H9 (cell line): Measurements from ENCODE around the gene PCDHB8. TPM values are rescaled to one million over a fixed set of nuclear protein-coding genes. Genes with fewer than 3 reads are reported as not detected.
"Not testable (repeated sequence)": the region's sequence is repeated elsewhere in the genome, so short reads cannot be mapped to it uniquely, and the experiment has no call there.

Experiments
- DNase-seq: peaks from one replicate; pipeline ENCODE4 v3.0.0-alpha.2; 2017
- H2AFZ ChIP-seq: one replicate; pipeline ENCODE4 v1.6.1; 2013; ENCODE audit warnings: mild to moderate bottlenecking, low read length, control low read depth, moderate library complexity
- H2AK5ac ChIP-seq: 2 replicates; pipeline ENCODE4 v1.6.1; 2013; ENCODE audit warnings: low read length, control low read depth, mixed read lengths; ENCODE audit not compliant: insufficient read length
- H2BK120ac ChIP-seq: one replicate; pipeline ENCODE4 v1.6.1; 2013; ENCODE audit warnings: low read depth, mild to moderate bottlenecking, low read length, control low read depth, inconsistent platforms; ENCODE audit not compliant: poor library complexity, severe bottlenecking
- H2BK12ac ChIP-seq: 2 replicates; pipeline ENCODE4 v1.6.1; 2013; ENCODE audit warnings: low read length, control low read depth, mixed read lengths, low read depth; ENCODE audit not compliant: insufficient read length
- H2BK15ac ChIP-seq: 2 replicates; pipeline ENCODE4 v1.6.1; 2013; ENCODE audit warnings: low read depth, low read length, control low read depth
- H2BK20ac ChIP-seq: one replicate; pipeline ENCODE4 v1.6.1; 2013; ENCODE audit warnings: low read depth, mild to moderate bottlenecking, low read length, control low read depth, inconsistent platforms; ENCODE audit not compliant: poor library complexity, severe bottlenecking
- H2BK5ac ChIP-seq: 2 replicates; pipeline ENCODE4 v1.6.1; 2013; ENCODE audit warnings: low read length, control low read depth, mixed read lengths; ENCODE audit not compliant: insufficient read length
- H3K14ac ChIP-seq: 2 replicates; pipeline ENCODE4 v1.6.1; 2013; ENCODE audit warnings: low read length, control low read depth; ENCODE audit not compliant: insufficient read depth
- H3K18ac ChIP-seq: 2 replicates; pipeline ENCODE4 v1.6.1; 2013; ENCODE audit warnings: low read depth, mild to moderate bottlenecking, mixed read lengths, low read length, control low read depth; ENCODE audit not compliant: insufficient read length
- H3K23ac ChIP-seq: 2 replicates; pipeline ENCODE4 v1.6.1; 2013; ENCODE audit warnings: low read length, control low read depth, mixed read lengths, low read depth; ENCODE audit not compliant: insufficient read length
- H3K23me2 ChIP-seq: 2 replicates; pipeline ENCODE4 v1.6.1; 2013; ENCODE audit warnings: low read depth, mild to moderate bottlenecking, mixed read lengths, low read length, control low read depth; ENCODE audit not compliant: insufficient read length, poor library complexity, severe bottlenecking
- H3K27ac ChIP-seq: 2 replicates; pipeline ENCODE4 v1.5.1; 2013; ENCODE audit warnings: low read length, control low read depth, mixed read lengths, low read depth; ENCODE audit not compliant: insufficient read length
- H3K27me3 ChIP-seq: 2 replicates; pipeline ENCODE4 v1.6.1; 2013; ENCODE audit warnings: low read length, control low read depth, inconsistent platforms; ENCODE audit not compliant: insufficient read depth
- H3K4ac ChIP-seq: 2 replicates; pipeline ENCODE4 v1.6.1; 2013; ENCODE audit warnings: low read depth, mild to moderate bottlenecking, control low read depth, inconsistent platforms, low read length, moderate library complexity
- H3K4me1 ChIP-seq: 2 replicates; pipeline ENCODE4 v1.6.1; 2013; ENCODE audit warnings: low read length, control low read depth, inconsistent platforms; ENCODE audit not compliant: insufficient read depth
- H3K4me2 ChIP-seq: 2 replicates; pipeline ENCODE4 v1.6.1; 2013; ENCODE audit warnings: low read length, control low read depth, mixed read lengths; ENCODE audit not compliant: insufficient read length, insufficient read depth
- H3K56ac ChIP-seq: 2 replicates; pipeline ENCODE4 v1.6.1; 2013; ENCODE audit warnings: low read depth, mild to moderate bottlenecking, mixed read lengths, low read length, control low read depth; ENCODE audit not compliant: insufficient read length
- H3K79me1 ChIP-seq: 2 replicates; pipeline ENCODE4 v1.6.1; 2013; ENCODE audit warnings: low read depth, mild to moderate bottlenecking, moderate library complexity, low read length, control low read depth, inconsistent platforms; ENCODE audit not compliant: insufficient read depth, poor library complexity, severe bottlenecking
- H3K79me2 ChIP-seq: 2 replicates; pipeline ENCODE4 v1.6.1; 2013; ENCODE audit warnings: low read length, control low read depth, inconsistent platforms; ENCODE audit not compliant: insufficient read depth
- H3K9ac ChIP-seq: 2 replicates; pipeline ENCODE4 v1.6.1; 2013; ENCODE audit warnings: low read length, control low read depth, mixed read lengths; ENCODE audit not compliant: insufficient read length; ENCODE audit errors: extremely low read depth
- H3K9me3 ChIP-seq: one replicate; pipeline ENCODE4 v1.6.1; 2013; ENCODE audit warnings: low read depth, low read length, inconsistent platforms; ENCODE audit not compliant: control insufficient read depth
- H3T11ph ChIP-seq: one replicate; pipeline ENCODE4 v1.6.1; 2013; ENCODE audit warnings: mild to moderate bottlenecking, low read length, control low read depth, inconsistent platforms
- H4K20me1 ChIP-seq: one replicate; pipeline ENCODE4 v1.6.1; 2013; ENCODE audit not compliant: control insufficient read depth, insufficient read length, insufficient read depth
- H4K5ac ChIP-seq: 2 replicates; pipeline ENCODE4 v1.6.1; 2013; ENCODE audit warnings: low read depth, mild to moderate bottlenecking, mixed read lengths, low read length, control low read depth; ENCODE audit not compliant: insufficient read length
- H4K8ac ChIP-seq: replicated peaks from 2 replicates; pipeline ENCODE4 v1.6.1; 2013; ENCODE audit warnings: low read length, control low read depth, mixed read lengths, low read depth; ENCODE audit not compliant: insufficient read length
- H4K91ac ChIP-seq: 2 replicates; pipeline ENCODE4 v1.6.1; 2013; ENCODE audit warnings: low read depth, mild to moderate bottlenecking, moderate library complexity, mixed read lengths, low read length, control low read depth; ENCODE audit not compliant: insufficient read length
- H3K27ac Mint-ChIP-seq, 3 experiments: 2 replicates in 2 of 3; 3 replicates in 1 of 3; pipeline ENCODE4 v1.8.0; 2020 to 2021; ENCODE audit warnings: mixed read lengths in 3 of 3, mild to moderate bottlenecking in 1 of 3, moderate library complexity in 1 of 3
- H3K27me3 Mint-ChIP-seq: 2 replicates; pipeline ENCODE4 v1.8.0; 2021; ENCODE audit warnings: low read depth, mild to moderate bottlenecking, moderate library complexity, mixed read lengths
- H3K36me3 Mint-ChIP-seq, 3 experiments: 2 replicates in 2 of 3; 3 replicates in 1 of 3; pipeline ENCODE4 v1.8.0; 2020 to 2021; ENCODE audit warnings: low read depth in 3 of 3, mixed read lengths in 3 of 3; ENCODE audit not compliant: insufficient read depth in 1 of 3
- H3K4me1 Mint-ChIP-seq, 2 experiments: 2 replicates each; pipeline ENCODE4 v1.8.0; 2020; ENCODE audit warnings: mixed read lengths in 2 of 2
- H3K4me3 Mint-ChIP-seq, 2 experiments: 2 replicates in 1 of 2; 3 replicates in 1 of 2; pipeline ENCODE4 v1.8.0; 2020 to 2021; ENCODE audit warnings: mild to moderate bottlenecking in 2 of 2, mixed read lengths in 2 of 2, moderate library complexity in 1 of 2
- H3K9me3 Mint-ChIP-seq, 2 experiments: 2 replicates in 1 of 2; 3 replicates in 1 of 2; pipeline ENCODE4 v1.8.0; 2020; ENCODE audit warnings: mild to moderate bottlenecking in 2 of 2, mixed read lengths in 2 of 2, moderate library complexity in 1 of 2
- WGBS: extraction: QIAGEN DNeasy Blood & Tissue Kit; methylation state at CpG from one replicate; pipeline ENCODE4 v1.1.7; 2013; ENCODE audit warnings: missing lambda C conversion rate, low lambda C conversion rate, mixed read lengths; ENCODE audit not compliant: insufficient read length; ENCODE audit errors: extremely low coverage; 5-methylcytosine and 5-hydroxymethylcytosine counted together
- total RNA-seq: library from RNA; stranded (reverse); gene quantifications from 2 replicates; pipeline ENCODE4 v1.2.1, GENCODE V29; 2021

The PCDHB8 gene
- total RNA-seq, 1 experiment from 2014 or later, result 0.57 TPM

DNA sequence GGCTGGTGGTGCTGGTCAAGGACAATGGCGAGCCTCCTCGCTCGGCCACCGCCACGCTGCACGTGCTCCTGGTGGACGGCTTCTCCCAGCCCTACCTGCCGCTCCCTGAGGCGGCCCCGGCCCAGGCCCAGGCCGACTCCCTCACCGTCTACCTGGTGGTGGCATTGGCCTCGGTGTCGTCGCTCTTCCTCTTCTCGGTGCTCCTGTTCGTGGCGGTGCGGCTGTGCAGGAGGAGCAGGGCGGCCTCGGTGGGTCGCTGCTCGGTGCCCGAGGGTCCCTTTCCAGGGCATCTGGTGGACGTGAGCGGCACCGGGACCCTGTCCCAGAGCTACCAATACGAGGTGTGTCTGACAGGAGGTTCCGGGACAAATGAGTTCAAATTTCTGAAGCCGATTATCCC, 47.8 kb downstream of the PCDHB8 start:
- Mint-ChIP-seq H3K4me1 (peaks cover 12 to 19% of the 10 kb centered on the region in 2 experiments), H3K9me3 (peaks cover 14 to 34% of the 10 kb centered on the region in 2 experiments)
- not testable (repeated sequence) for DNase-seq, H3K36me3 Mint-ChIP-seq, H3K23ac ChIP-seq, H4K8ac ChIP-seq, H4K20me1 ChIP-seq, H4K5ac ChIP-seq, H3K27me3 ChIP-seq, H3T11ph ChIP-seq, H3K4me3 Mint-ChIP-seq, H2AFZ ChIP-seq, H3K27ac Mint-ChIP-seq, H2BK12ac ChIP-seq, H2BK120ac ChIP-seq, H3K27me3 Mint-ChIP-seq, H2BK15ac ChIP-seq, H2AK5ac ChIP-seq, H3K4ac ChIP-seq, H3K79me1 ChIP-seq, H3K27ac ChIP-seq, H3K9me3 ChIP-seq, H4K91ac ChIP-seq, H3K79me2 ChIP-seq, H3K18ac ChIP-seq, H3K23me2 ChIP-seq, H3K4me1 ChIP-seq, H3K56ac ChIP-seq, H3K4me2 ChIP-seq, H3K14ac ChIP-seq, H2BK20ac ChIP-seq, H2BK5ac ChIP-seq, H3K9ac ChIP-seq
- WGBS, result no CpG with 5 or more reads among the region's 30 CpGs

Other genes starting within 250 kb of the PCDHB8 start
- 4.8 and 5.4 TPM in 2 replicates for gene PCDHAC2, start 211.3 kb upstream of the PCDHB8 start, total RNA-seq
- gene PCDHB1, start 126.4 kb upstream of the PCDHB8 start, total RNA-seq, result 0.07 and 0.11 TPM in 2 replicates
- gene PCDHB2, start 83.2 kb upstream of the PCDHB8 start, total RNA-seq, result 26.3 and 27.7 TPM in 2 replicates
- 2.0 and 2.3 TPM in 2 replicates for gene PCDHB3, start 77.3 kb upstream of the PCDHB8 start, total RNA-seq
- gene PCDHB4, start 56.0 kb upstream of the PCDHB8 start, total RNA-seq, result 1.3 and 1.6 TPM in 2 replicates
- 2.8 and 2.9 TPM in 2 replicates for gene PCDHB5, start 42.6 kb upstream of the PCDHB8 start, total RNA-seq
- gene PCDHB6, start 27.7 kb upstream of the PCDHB8 start, total RNA-seq, result 0.22 TPM in 1 of 2 replicates, not detected in the other
- gene PCDHB7, start 5.1 kb upstream of the PCDHB8 start, total RNA-seq, result 0.42 and 0.52 TPM in 2 replicates
- gene PCDHB16, start 4.6 kb downstream of the PCDHB8 start, total RNA-seq, result 6.5 and 8.0 TPM in 2 replicates
- 2.6 and 2.9 TPM in 2 replicates for gene PCDHB9, start 9.4 kb downstream of the PCDHB8 start, total RNA-seq
- 1.5 and 1.6 TPM in 2 replicates for gene PCDHB10, start 14.6 kb downstream of the PCDHB8 start, total RNA-seq
- 1.9 and 2.0 TPM in 2 replicates for gene PCDHB11, start 21.8 kb downstream of the PCDHB8 start, total RNA-seq
- gene PCDHB12, start 30.9 kb downstream of the PCDHB8 start, total RNA-seq, result 2.3 and 3.1 TPM in 2 replicates
- gene PCDHB13, start 36.1 kb downstream of the PCDHB8 start, total RNA-seq, result 1.5 and 1.7 TPM in 2 replicates
- 1.5 and 2.4 TPM in 2 replicates for gene PCDHB14, start 45.6 kb downstream of the PCDHB8 start, total RNA-seq
- gene PCDHB15, start 67.6 kb downstream of the PCDHB8 start, total RNA-seq, result 5.2 and 7.0 TPM in 2 replicates
- not detected in 2 replicates for gene SLC25A2, start 126.3 kb downstream of the PCDHB8 start, total RNA-seq
- gene TAF7, start 143.0 kb downstream of the PCDHB8 start, total RNA-seq, result 90.3 TPM in 2 replicates
- 0.63 and 0.72 TPM in 2 replicates for gene PCDHGA1, start 152.7 kb downstream of the PCDHB8 start, total RNA-seq
- 0.90 and 1.1 TPM in 2 replicates for gene PCDHGA2, start 161.0 kb downstream of the PCDHB8 start, total RNA-seq
- 0.88 and 0.94 TPM in 2 replicates for gene PCDHGA3, start 166.0 kb downstream of the PCDHB8 start, total RNA-seq
- 5.0 and 5.2 TPM in 2 replicates for gene PCDHGB1, start 172.3 kb downstream of the PCDHB8 start, total RNA-seq
- gene PCDHGA4, start 177.2 kb downstream of the PCDHB8 start, total RNA-seq, result 2.3 and 2.6 TPM in 2 replicates
- 3.2 and 3.8 TPM in 2 replicates for gene PCDHGB2, start 182.2 kb downstream of the PCDHB8 start, total RNA-seq
- gene PCDHGA5, start 186.4 kb downstream of the PCDHB8 start, total RNA-seq, result 1.1 and 1.3 TPM in 2 replicates
- 1.6 and 1.7 TPM in 2 replicates for gene PCDHGB3, start 192.5 kb downstream of the PCDHB8 start, total RNA-seq
- 1.5 and 1.7 TPM in 2 replicates for gene PCDHGA6, start 196.1 kb downstream of the PCDHB8 start, total RNA-seq
- gene PCDHGA7, start 205.0 kb downstream of the PCDHB8 start, total RNA-seq, result 0.83 and 0.88 TPM in 2 replicates
- gene PCDHGB4, start 209.9 kb downstream of the PCDHB8 start, total RNA-seq, result 3.8 and 4.2 TPM in 2 replicates
- 0.90 and 1.0 TPM in 2 replicates for gene PCDHGA8, start 214.8 kb downstream of the PCDHB8 start, total RNA-seq
- gene PCDHGB5, start 220.2 kb downstream of the PCDHB8 start, total RNA-seq, result 3.6 and 3.8 TPM in 2 replicates
- gene PCDHGA9, start 225.0 kb downstream of the PCDHB8 start, total RNA-seq, result 0.83 and 1.3 TPM in 2 replicates
- gene PCDHGB6, start 230.2 kb downstream of the PCDHB8 start, total RNA-seq, result 5.5 and 6.0 TPM in 2 replicates
- gene PCDHGA10, start 235.2 kb downstream of the PCDHB8 start, total RNA-seq, result 12.5 and 15.1 TPM in 2 replicates
- 6.8 and 7.7 TPM in 2 replicates for gene PCDHGB7, start 239.9 kb downstream of the PCDHB8 start, total RNA-seq
- gene PCDHGA11, start 243.3 kb downstream of the PCDHB8 start, total RNA-seq, result 2.6 and 2.7 TPM in 2 replicates